Kidney tubule cell (primary cell): ENCODE data around the gene HUS1.
"Not testable (repeated sequence)": the region's sequence is repeated elsewhere in the genome, so short reads cannot be mapped to it uniquely, and the experiment has no call there.

Experiments used
- DNase-seq: peaks from one replicate; pipeline ENCODE4 v3.0.0-alpha.2; 2018; ENCODE audit warnings: low spot score

The HUS1 gene

DNA sequence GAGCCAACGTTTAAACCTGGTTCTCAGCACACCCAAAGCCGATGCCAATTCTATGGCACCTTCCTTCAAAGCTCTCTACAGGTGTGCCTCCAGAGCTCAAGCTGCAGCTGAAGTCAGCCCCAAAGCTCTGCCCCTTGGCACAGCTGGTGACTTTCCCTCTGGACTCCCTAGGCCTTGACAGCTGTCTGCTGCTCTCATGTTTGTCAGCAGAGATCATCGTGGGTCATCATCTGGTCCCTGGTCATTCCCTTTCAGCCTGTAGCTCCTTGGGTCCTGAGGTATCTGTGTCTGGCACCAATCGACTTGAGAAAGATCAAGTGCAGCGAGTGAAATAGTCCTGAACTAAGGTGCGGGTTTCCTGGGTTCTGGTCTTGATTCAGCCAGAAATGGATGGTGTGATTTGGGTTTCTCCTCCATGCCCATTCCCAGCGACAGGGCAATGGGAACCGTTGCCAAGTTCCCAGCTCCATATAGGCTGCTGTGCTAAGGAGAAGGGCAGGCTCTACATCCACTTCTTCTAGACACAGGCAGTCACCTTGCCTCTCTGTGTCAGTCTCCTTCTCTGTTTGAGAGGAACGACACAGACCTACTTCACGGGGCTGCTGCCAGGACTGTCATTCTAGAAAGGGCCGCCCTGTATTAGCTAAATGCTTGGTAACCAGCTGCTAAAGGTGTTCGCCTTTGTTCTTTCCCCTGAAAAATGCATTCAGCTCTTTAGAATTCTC is 34.7 kb downstream of the HUS1 start:
- DNase-seq = no peak

DNA sequence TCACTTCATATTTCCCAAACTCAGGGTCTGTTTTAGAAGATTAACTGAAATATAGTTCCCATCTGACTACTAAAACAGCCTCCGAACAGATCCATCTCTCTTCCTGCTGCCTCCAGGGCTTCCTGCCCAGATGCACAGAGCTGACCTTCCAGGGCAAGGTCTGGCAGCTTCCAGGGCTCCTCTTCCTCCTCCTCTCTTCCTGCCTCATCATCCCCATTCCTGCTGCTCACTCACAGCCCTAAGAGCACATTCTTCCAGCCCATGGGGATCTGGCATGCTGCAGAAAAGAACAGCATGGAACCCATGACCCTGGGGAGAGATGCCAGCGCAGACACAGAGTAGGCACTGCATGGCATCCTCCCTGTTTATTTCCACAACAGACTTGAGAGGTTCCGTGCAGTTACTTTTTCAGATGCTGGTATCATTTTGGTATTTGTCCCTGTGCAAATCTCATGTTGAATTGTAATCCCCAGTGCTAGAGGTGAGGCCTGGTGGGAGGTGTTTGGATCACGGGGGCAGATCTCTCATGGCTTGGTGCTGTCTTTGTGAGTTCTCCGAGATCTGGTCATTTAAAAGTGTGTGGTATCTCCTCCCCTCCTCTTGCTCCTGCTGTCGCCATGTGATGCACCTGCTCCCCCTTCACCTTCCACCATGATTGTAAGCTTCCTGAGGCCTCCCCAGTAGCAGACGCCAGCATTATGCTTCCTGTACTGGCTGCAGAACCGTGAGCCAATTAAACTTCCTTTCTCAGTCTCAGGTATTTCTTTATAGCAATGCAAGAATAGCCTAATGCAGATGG is 35.5 kb downstream of the HUS1 start:
- DNase-seq = peak; percentile 56

- not testable (repeated sequence) for DNase-seq
Observed at GRCh38 chr7:47942651-47943050, 36.8 kb downstream of the HUS1 start.

GRCh38 chr7:47942132-47942531 is 37.3 kb downstream of the HUS1 start:
- DNase-seq = no peak

- DNase-seq = peak; percentile 83
Observed at GRCh38 chr7:47941136-47941844, 38.1 kb downstream of the HUS1 start.

- peak; percentile 11 for DNase-seq
Observed at GRCh38 chr7:47940088-47941013, 39.1 kb downstream of the HUS1 start.

- no peak for DNase-seq
Observed at GRCh38 chr7:47939425-47940036, 39.9 kb downstream of the HUS1 start.

- no peak for DNase-seq
Observed at GRCh38 chr7:47938574-47939165, 40.7 kb downstream of the HUS1 start.

DNA sequence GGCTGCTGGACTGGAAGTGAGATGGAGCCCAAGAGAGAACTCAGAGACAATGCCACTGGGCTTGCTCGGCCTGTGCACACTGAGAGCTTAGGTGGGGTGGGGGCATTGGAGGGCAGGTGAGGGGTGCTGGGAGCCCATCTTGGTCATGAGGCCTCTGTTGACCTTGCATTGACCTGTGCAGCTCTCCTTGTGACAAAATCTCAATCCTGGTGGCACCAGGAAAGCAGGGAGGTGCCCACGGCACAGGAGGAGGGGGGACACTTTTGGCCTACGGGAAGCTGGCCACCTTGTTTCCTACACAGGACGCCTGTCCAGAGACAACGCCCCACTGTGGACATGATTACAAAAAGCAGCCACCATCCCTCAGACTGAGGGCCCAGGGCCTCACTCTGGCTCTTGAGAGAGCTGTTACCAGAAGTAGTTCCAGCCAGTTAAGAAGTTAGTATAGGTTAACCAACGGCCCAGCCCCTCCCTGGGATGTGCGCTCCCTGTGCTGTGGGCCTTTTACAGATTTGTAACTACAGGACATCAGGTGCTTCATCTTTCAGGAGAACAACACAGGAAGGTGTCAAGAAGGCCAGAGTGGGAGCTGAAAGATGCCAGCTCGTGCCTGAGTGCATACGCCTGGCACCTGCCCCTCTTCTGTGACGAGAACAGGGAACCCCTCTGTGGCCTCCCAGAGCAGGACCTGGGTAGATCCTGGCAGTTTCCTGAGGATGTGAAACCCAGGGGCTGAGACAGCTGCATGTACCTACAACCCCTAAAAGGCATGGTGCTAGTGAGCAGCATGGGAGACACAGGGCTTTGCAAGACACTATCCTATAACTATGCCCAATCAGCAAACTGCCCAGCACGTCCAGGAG is 41.5 kb downstream of the HUS1 start:
- no peak for DNase-seq

DNA sequence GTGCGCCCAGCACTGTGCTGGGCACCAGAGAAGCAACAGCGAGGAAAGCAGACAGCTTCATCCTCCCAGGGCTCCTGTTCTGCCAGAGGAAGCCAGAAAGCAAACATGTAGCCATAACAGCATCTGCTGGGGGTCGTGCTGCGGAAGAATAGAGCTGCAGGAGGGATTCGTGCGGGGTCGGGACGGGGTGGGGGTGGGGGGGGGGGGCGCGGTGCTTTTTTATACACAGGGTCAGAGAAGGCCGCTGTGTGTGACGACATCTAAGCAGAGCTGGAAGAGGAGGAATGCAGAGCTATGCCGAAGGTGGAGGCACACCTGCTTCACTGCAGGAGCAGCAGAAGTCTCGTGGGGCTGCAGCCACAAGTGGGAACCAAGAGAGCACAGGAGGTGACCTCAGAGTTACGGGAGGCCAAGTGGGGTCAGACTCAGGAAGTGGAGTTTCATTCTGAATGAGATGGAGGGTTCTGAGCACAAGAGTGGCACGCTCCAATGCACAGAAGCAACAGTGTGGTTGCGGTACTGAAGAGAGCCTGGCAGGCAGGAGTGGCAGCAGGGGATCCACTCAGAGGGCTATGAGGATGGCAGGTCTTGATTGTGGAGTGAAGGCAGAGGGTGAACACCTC is 42.2 kb downstream of the HUS1 start:
- DNase-seq = peak; percentile 35

GRCh38 chr7:47936323-47936722 is 43.1 kb downstream of the HUS1 start:
- no peak for DNase-seq

DNA sequence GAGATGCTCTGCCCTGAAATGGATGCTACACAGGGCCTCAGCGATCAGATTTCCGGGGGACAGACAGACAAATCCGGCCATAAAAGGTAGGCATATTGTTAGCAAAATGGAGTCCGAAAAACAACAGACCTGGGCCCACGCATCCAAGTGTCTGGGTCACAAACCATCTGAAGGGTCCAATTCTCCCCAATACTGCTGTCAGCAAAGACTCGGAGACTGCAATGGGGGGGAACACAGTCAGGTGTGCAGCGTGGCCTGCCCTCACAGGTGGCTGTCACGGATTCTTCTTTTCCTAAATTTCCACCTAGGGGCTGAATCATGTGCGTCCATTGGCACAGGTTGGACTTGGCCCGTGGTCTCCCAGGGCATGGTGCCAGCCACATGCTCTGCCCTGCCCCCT is 44.1 kb downstream of the HUS1 start:
- DNase-seq = no peak

GRCh38 chr7:47934831-47935230 is 44.6 kb downstream of the HUS1 start:
- DNase-seq = no peak

GRCh38 chr7:47933215-47933614 is 46.2 kb downstream of the HUS1 start:
- no peak for DNase-seq

DNA sequence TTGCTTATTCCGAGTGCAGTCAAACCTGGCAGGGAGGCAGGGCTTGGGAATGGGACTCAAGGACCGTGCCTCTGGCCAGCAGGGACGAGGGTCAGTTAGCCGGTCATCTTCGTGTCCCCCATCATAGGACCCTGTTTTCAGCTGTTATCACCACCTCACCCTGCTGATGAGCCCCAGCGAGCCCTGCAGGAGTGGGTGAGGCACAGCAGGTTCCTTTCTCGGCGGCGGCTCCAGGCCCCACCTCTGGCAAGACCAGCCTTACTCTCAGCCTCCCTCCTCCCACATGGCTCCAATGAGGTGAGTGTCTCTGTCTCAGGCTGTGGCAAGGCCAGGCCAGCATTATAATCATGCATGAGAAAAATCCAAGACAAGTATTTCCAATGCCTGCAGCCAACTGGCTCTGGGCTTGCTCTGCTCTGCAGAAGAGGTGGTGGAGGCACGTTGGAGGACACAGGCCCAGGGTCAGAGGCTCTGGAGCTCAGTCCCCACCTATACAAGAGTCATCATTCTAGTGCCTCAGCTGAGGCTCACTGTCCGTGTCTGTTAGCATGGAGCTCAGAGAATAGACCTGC is 46.9 kb downstream of the HUS1 start:
- DNase-seq = no peak

GRCh38 chr7:47932016-47932415 is 47.4 kb downstream of the HUS1 start:
- peak; percentile 58 for DNase-seq

DNA sequence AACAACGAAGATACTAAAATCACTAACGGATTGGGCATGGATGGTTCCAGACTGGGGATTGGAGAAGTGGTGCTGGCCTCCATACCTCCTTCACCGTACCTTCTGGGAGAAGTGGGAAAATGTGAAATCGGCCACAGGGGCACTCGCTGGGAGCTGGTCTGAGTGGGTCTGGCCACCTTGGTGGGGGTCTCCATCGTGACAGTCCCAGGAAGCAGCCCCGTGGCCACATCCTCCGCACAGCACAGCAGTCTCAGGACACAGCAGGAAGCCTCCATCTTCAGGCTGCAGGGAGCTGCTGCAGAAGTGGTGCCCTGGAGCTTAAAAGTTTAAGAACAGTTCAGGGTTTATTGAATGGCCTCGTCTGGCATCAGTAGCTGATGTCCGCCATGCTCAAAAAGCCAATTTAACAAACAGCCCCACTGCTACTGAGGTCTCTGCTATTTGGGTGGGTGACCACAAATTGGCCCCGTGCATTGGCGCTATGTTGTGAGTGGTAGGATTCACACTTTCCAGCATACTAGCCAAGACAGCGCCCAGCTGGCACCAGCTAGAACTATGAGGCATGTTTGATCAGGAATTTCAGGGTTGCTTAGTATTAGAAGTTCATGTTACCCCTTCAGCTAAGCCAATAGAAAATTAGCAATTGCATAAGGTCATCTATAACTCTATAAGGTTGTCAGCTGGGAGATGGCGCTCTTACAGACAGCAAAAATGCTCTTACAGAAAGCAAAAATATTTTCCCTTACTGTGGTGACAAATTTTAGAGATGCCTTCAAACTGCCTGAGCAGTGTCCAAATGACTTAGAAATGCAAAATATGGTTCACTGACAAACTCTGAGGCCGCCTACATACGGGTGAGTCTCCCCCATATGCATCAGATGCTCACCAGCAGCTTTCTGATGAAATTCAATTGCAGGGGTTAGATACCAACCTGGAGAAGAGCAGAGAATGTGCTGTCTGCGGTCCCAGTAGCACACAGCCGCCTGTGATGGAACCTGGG is 48.1 kb downstream of the HUS1 start:
- DNase-seq = no peak

GRCh38 chr7:47924266-47924665 is 55.1 kb downstream of the HUS1 start:
- DNase-seq = no peak
